Testis (tissue), 2 donors: ENCODE results near the gene COMMD4.

Experiments
- CTCF ChIP-seq, 3 experiments: fragments of 450-650 bp in 2 of 3; fragments of 200-600 bp in 1 of 3; sonication (generic) in 1 of 3; IDR thresholded peaks; one replicate each; pipeline ENCODE4 v1.5.1; 2016 to 2019; ENCODE audit warnings: antibody characterized with exemption in 3 of 3, mild to moderate bottlenecking in 2 of 3, moderate library complexity in 1 of 3
- POLR2A ChIP-seq: fragments of 450-650 bp; IDR thresholded peaks from one replicate; pipeline ENCODE4 v1.6.1; 2017; ENCODE audit warnings: antibody characterized with exemption, mild to moderate bottlenecking, moderate library complexity

- no peak for TF ChIP-seq CTCF (IDR thresholded peaks at IDR 0.05)
- no peak for TF ChIP-seq POLR2A
These were observed 2.9 kb downstream of the COMMD4 start for GRCh38 chr15:75338661-75339240.
